Activated CD4-positive, alpha-beta memory T cell treated with anti-CD3 and anti-CD28 coated beads for 36 hours (primary cell): ENCODE measurements around the gene HOXA7. TPM values are rescaled to one million over a fixed set of nuclear protein-coding genes. Genes with fewer than 3 reads are reported as not detected.
A peak's percentile ranks its signal among the peaks of the same experiment; 100 is the strongest.

ENCODE experiments used
- CTCF ChIA-PET: fragments of 350-600 bp; sonication (Branson Sonifier 250); formaldehyde crosslinking; loops from one replicate; lab custom pipeline; 2021; ENCODE audit warnings: antibody characterized with exemption, inconsistent platforms; lab: Charles Lee
- POLR2A ChIA-PET: fragments of 350-600 bp; sonication (Branson Sonifier 250); formaldehyde crosslinking; loops from one replicate; lab custom pipeline; 2021; ENCODE audit warnings: antibody characterized with exemption; lab: Charles Lee
- DNase-seq: peaks from one replicate; pipeline ENCODE4 v3.0.0-alpha.2; 2020
- H3K27ac Mint-ChIP-seq: one replicate; pipeline ENCODE4 v1.8.0; 2021; ENCODE audit warnings: mixed read lengths
- H3K27me3 Mint-ChIP-seq: one replicate; pipeline ENCODE4 v1.8.0; 2021; ENCODE audit warnings: mixed read lengths
- H3K36me3 Mint-ChIP-seq: one replicate; pipeline ENCODE4 v1.8.0; 2021; ENCODE audit warnings: mixed read lengths
- H3K4me1 Mint-ChIP-seq: one replicate; pipeline ENCODE4 v1.8.0; 2021; ENCODE audit warnings: low read depth, mixed read lengths
- H3K4me3 Mint-ChIP-seq: one replicate; pipeline ENCODE4 v1.8.0; 2021; ENCODE audit warnings: mild to moderate bottlenecking, mixed read lengths
- H3K9me3 Mint-ChIP-seq: one replicate; pipeline ENCODE4 v1.8.0; 2021; ENCODE audit warnings: mixed read lengths
- intact Hi-C: fragments of 100-400 bp; cut with micrococcal nuclease; formaldehyde crosslinking; loops from one replicate; pipeline ENCODE4 v1.15.1; 2023
- total RNA-seq, 2 experiments: library from RNA; stranded (reverse); gene quantifications; one replicate each; pipeline ENCODE4 v1.2.3, GENCODE V29; 2021

The HOXA7 gene
- total RNA-seq, 2 experiments from 2014 or later, result not detected

DNA sequence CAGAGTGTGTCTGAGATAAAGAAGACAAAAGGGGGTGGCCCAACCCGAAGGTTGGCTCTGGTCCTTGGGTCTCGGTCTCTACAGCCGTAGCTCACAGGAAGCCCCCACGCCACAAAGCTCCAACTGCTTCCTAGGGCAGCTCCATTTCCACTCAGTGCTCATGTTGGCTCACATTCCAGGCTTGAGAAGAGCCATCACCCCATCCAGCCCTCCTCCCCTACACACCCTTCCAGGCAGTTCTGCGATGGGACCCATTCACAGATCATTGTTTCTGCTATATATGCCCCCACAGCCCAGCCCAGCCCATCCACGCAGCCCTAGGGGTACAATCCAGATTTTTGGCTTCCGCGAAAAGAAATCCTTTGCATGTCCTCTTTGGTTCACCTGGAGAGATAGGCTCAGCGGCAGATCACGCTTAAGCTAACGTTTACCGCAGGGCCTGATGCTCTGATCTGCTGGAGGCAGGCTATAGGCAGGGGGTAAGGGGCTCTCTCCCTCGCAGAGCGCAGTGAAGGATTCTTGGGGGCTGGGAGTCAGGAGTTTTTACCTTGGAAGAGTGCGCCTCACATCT, 34.8 kb upstream of the HOXA7 start:
- DNase-seq, result peak; percentile 6
- no peaks in the 10 kb centered on the region for H3K9me3 Mint-ChIP-seq
- intact Hi-C loops, result no loop called here
- peaks cover 38% of the 10 kb centered on the region for H3K4me1 Mint-ChIP-seq
- H3K27me3 Mint-ChIP-seq, result peaks cover 79% of the 10 kb centered on the region
- no peak overlapping the region for H3K27ac Mint-ChIP-seq
- no peaks in the 10 kb centered on the region for H3K36me3 Mint-ChIP-seq
- POLR2A ChIA-PET, result no interaction called here
- CTCF ChIA-PET, result interaction anchor here (1.0 to 3.5 kb wide), 3 partner anchors 8 to 40 kb away, joined by 3 to 15 read pairs (median 7); no protein-coding TSS in a partner anchor
- no peak overlapping the region for H3K4me3 Mint-ChIP-seq

DNA sequence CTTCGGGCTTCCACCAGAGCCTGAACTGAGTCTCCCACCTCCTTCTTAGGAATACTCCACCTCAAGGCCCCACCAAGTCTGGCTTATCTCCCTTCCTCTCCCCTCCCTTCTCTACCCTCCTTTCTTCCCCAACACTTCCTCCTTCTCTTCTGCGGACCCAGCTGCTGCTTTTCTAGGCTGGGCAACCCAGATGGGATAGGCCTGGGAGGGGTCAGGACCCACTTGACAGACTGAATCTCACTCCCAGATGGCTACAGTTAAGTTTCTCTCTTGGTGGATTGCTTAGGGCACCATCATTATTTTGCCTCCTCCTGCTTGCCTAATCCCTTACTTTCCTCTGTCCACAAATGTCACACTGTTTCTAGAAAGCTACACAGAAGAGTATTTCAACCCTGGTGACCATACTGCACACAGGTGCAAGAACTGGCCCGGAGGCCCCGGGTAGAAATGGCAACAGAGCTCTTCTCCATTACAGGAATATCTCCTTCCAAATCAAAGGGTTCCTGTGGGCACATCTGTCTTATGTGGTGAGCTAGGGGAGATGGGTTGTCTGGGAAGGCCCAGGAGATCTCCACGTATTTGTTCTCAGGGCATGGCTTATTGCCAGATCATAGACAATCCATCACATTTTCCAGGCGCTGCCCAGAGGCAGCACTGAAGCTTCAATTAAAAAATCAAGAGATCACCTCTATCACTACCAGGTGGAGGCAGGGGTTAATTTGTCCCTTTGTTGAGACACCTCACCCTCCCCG, 33.7 kb upstream of the HOXA7 start:
- DNase-seq, result peak; percentile 1
- peaks cover 84% of the 10 kb centered on the region for H3K27me3 Mint-ChIP-seq
- ChIA-PET CTCF (interaction anchor here (0.6 to 3.5 kb wide), 4 partner anchors 9 to 39 kb away, joined by 3 to 15 read pairs (median 5); no protein-coding TSS in a partner anchor), POLR2A (no interaction called here)
- intact Hi-C loops, result loop anchor here (1.0 to 5.0 kb wide), 3 partner anchors 10 to 1328 kb away; partner anchors contain the start of genes HOXA13 and HOXA3
- peaks cover 49% of the 10 kb centered on the region for H3K4me1 Mint-ChIP-seq
- H3K27ac Mint-ChIP-seq, result no peak overlapping the region
- no peak overlapping the region for H3K4me3 Mint-ChIP-seq
- no peaks in the 10 kb centered on the region for H3K36me3 Mint-ChIP-seq
- no peaks in the 10 kb centered on the region for H3K9me3 Mint-ChIP-seq

DNA sequence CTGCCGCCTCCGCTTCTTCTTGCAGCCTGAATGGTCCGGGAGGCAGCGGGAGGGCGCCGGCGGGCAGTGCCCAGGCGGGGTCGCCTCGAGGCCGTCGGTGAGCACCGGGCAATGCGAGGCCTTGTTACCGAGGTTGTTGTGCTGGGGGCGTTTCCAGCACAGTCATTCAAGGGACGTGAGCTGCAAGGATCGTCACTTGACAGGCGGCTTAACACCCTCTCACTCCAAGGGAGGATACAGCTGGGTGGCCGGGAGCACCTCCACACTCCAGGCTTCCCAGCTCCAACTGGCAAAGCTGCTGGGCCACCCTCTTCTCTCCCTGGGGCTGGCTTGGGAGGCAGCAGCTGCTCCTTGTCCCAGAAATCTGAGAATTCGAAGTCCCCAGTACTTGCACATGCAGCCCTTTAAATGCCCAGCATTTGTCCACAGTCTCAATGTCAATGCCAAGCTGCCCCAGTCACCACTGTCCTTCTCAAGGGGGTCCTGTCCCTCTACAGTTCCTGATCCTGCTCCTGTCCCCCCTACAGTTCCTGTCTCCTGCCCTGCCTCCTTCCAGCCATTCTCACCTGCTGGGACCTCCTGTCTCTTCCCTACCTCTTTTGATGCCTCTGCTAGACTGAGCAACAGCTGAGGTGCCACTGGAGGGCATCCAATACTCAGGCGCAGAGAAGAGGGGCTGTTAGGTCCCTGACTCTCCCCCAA, 33.0 kb upstream of the HOXA7 start:
- POLR2A ChIA-PET, result no interaction called here

DNA sequence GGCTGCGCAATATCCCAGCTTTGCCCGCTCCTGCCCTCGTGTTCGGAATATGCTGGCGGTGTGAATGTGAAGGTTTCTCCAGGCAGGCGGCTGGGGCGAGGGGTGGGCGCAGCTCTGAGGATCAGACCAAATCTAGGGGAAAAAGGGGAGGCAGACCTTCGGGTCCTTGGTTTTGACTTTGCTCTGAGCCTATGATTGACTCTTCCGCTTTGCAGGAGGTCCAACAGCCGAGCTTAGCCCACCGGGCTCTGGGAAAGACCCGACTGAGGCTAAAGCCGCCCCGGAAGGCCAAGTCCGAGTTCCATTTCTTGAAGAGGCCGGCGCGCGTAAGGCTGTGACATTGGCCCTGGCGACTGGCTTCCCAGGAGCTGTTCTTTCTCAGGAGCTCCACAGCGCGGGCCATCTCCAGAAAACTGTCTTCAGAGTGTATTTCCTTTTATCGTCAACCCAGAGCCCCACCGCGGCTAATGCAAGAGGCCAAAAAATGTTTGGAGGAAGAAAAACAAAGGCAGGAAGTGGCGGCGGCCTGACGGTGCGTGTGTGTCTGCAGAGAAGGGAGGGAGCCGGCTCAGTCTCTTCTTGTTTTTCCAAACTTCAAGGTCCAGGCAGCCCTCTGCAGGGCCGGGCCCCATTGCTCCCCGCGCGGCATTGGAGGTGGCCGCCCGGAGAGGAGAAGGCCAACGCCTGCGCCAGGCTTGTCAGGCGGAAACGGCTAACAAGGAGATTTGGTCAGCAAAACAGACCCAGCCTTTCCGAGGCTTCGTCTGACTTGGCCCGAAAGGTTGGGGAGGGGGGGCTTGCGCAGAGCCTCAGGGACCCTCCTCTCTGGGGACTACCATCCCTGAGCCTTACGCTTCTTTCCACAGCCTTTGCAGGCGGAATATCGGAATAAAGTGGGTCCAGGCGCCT, 32.2 kb upstream of the HOXA7 start:
- ChIA-PET POLR2A (no interaction called here), CTCF (no interaction called here)
- Mint-ChIP-seq H3K27ac (no peak overlapping the region), H3K9me3 (no peaks in the 10 kb centered on the region), H3K36me3 (peaks cover 4% of the 10 kb centered on the region), H3K4me3 (peak overlapping the region; percentile 55), H3K27me3 (peaks cover 83% of the 10 kb centered on the region), H3K4me1 (peaks cover 55% of the 10 kb centered on the region)
- DNase-seq, result peak; percentile 48
- intact Hi-C loops, result loop anchor here (1.0 to 5.0 kb wide), 3 partner anchors 12 to 1326 kb away; partner anchors contain the start of genes HOXA13 and HOXA3

More for the DNA sequence above, 33.0 kb upstream of the HOXA7 start:
- Mint-ChIP-seq H3K27me3 (peaks cover 84% of the 10 kb centered on the region), H3K36me3 (peaks cover 4% of the 10 kb centered on the region), H3K27ac (no peak overlapping the region), H3K9me3 (no peaks in the 10 kb centered on the region), H3K4me3 (no peak overlapping the region), H3K4me1 (peaks cover 55% of the 10 kb centered on the region)
- CTCF ChIA-PET, result interaction anchor here (2.5 kb wide), 1 partner anchor 39 kb away, joined by 7 read pairs; no protein-coding TSS in a partner anchor
- intact Hi-C loops, result loop anchor here (1.0 to 5.0 kb wide), 3 partner anchors 11 to 1327 kb away; partner anchors contain the start of genes HOXA13 and HOXA3
- DNase-seq, result peak; percentile 9

DNA sequence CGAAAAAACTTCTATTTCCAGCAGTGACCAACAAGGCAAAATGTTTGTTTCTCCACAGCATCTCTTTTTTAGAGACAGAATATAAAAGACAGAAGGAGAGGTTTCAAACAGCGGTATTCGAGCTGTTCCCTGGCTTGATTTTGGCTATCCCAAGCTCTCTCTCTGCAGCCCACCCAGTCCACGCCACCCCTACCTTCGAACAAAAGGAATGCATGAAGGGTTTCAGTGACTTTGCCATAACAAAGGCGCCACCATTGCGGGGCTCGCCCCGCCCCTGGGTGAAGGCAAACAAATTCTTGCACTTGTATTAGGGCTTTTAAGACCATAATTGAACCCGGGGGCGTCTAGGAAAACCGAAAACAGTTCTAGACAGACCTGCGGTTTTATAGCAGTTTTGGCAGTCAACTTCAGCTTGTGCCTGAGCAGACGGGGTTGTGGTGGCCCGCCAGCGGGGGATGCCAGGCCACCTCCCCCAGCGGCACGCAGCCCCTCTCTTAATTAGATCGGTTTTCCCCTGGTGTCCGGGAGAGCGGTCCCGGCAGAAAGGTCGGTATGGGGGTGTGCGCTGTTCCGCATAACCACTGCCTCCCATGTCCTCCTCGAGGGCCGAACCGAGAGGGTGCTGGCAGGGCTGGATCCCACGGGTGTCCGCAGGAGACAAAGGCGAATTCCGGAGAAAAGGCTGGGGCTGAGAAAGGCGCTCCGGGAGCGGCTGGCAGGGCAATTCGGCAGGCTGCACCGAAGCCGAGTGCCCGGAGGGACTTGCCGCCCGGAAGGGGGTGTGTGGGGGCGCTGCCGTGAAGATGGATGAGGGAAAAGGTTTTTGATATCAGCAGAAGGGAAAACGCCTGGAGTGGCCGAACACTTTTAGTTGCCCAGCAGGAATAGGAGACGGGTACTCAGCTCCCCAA, 31.3 kb upstream of the HOXA7 start:
- Mint-ChIP-seq H3K4me3 (peak overlapping the region; percentile 55), H3K36me3 (peaks cover 4% of the 10 kb centered on the region), H3K27me3 (peaks cover 83% of the 10 kb centered on the region), H3K27ac (no peak overlapping the region), H3K9me3 (no peaks in the 10 kb centered on the region), H3K4me1 (peaks cover 51% of the 10 kb centered on the region)
- DNase-seq, result peak; percentile 10
- POLR2A ChIA-PET, result no interaction called here
- intact Hi-C loops, result loop anchor here (5.0 kb wide), 2 partner anchors 35 to 1325 kb away; partner anchors contain the start of gene HOXA3
- CTCF ChIA-PET, result interaction anchor here (0.9 to 6.5 kb wide), 6 partner anchors 7 to 55 kb away, joined by 3 to 45 read pairs (median 5); partner anchors contain the start of genes EVX1 and HOXA13

DNA sequence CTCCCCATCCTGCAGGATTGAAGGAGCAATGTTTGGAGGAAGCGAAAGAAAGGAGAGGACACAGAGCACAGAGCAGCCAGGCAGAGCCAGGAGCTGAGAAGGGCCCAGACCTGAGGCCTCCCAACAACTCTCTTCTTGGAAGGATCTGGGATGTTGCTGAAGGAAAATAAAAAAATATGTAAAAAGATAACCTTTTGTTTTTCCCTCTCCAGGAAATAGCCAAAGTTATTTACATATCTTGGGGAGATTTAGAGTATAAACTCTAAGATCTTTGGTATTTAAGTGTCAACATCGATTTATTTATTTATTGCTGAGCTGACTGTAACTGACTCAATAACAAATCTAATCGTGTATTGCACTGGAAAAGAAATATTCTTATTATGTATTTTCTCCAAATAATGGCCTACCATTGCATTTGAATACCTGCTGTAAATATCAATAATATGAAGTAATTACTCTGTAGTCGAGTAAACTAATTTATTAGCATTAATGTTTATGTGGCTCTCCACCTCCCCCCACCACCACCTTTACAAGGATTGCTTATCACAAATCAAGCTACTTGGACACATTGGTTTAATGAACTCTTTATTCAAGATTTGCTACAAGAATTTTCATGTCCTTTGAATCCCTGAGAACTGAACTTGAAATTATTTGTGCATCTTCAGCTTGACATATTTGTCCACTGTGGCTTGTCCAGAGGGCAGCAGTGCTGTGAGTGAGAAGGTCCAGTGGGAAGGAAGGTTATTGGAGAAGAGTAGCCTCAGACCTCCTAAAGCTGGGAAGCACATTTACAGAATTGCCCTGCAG, 30.4 kb upstream of the HOXA7 start:
- intact Hi-C loops, result loop anchor here (5.0 kb wide), 2 partner anchors 35 to 1325 kb away; partner anchors contain the start of gene HOXA3
- H3K4me3 Mint-ChIP-seq, result no peak overlapping the region

DNA sequence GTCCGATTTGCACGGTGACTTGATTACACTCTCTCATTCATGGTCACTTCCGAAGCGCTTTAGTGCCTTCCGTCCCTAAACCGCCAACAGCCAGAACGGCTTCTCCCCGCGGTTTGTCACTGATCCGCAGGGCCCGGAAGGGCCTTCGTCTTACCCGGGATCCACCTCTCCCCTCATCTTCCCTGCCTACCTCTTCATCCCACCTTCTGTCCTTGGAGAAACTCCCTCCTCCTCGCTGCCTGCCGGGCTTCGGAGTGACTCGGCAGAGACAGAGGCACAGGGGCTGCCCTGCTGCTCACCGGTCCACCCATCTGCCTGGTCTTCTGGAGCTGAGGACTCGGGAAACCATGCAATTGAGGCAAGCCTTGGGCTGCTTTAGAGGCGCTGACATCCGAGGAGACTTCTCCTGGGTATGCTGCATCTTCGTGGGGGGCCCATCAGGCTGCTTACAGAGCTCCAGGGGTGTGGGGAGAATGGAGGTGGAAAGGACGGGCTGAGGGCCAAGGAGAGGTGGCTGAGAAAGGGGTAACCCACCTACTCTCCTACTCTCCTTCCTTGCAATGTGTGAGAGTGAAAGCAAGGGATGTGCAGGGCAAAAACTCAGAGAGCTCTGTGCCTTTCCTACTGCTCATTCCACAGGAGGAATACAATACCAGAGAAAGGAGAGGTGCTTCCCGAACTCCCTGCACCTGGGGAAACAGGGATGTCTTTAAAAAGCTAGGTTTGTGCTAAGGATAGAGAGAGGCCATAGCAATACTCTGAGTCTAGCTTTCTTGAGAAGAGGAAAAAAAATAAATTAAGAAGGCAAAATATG, 29.6 kb upstream of the HOXA7 start:
- peaks cover 46% of the 10 kb centered on the region for H3K4me1 Mint-ChIP-seq
- H3K4me3 Mint-ChIP-seq, result peak overlapping the region; percentile 57
- peak overlapping the region; percentile 19 for H3K27ac Mint-ChIP-seq
- H3K9me3 Mint-ChIP-seq, result no peaks in the 10 kb centered on the region
- H3K36me3 Mint-ChIP-seq, result peaks cover 4% of the 10 kb centered on the region
- ChIA-PET CTCF (interaction anchor here (0.8 to 6.5 kb wide), 7 partner anchors 9 to 36 kb away, joined by 3 to 45 read pairs (median 4); partner anchors contain the start of gene HOXA13), POLR2A (no interaction called here)
- H3K27me3 Mint-ChIP-seq, result peaks cover 79% of the 10 kb centered on the region
- intact Hi-C loops, result loop anchor here (1.0 to 5.0 kb wide), 4 partner anchors 13 to 1324 kb away; partner anchors contain the start of gene HOXA3
- DNase-seq, result peak; percentile 9

More for the DNA sequence above, 30.4 kb upstream of the HOXA7 start:
- H3K27ac Mint-ChIP-seq, result no peak overlapping the region
- DNase-seq, result peak; percentile 3
- no peaks in the 10 kb centered on the region for H3K9me3 Mint-ChIP-seq
- peaks cover 4% of the 10 kb centered on the region for H3K36me3 Mint-ChIP-seq
- H3K27me3 Mint-ChIP-seq, result peaks cover 80% of the 10 kb centered on the region
- POLR2A ChIA-PET, result no interaction called here
- H3K4me1 Mint-ChIP-seq, result peaks cover 46% of the 10 kb centered on the region
- CTCF ChIA-PET, result interaction anchor here (0.8 to 6.5 kb wide), 8 partner anchors 8 to 56 kb away, joined by 3 to 45 read pairs (median 4); partner anchors contain the start of genes EVX1 and HOXA13

DNA sequence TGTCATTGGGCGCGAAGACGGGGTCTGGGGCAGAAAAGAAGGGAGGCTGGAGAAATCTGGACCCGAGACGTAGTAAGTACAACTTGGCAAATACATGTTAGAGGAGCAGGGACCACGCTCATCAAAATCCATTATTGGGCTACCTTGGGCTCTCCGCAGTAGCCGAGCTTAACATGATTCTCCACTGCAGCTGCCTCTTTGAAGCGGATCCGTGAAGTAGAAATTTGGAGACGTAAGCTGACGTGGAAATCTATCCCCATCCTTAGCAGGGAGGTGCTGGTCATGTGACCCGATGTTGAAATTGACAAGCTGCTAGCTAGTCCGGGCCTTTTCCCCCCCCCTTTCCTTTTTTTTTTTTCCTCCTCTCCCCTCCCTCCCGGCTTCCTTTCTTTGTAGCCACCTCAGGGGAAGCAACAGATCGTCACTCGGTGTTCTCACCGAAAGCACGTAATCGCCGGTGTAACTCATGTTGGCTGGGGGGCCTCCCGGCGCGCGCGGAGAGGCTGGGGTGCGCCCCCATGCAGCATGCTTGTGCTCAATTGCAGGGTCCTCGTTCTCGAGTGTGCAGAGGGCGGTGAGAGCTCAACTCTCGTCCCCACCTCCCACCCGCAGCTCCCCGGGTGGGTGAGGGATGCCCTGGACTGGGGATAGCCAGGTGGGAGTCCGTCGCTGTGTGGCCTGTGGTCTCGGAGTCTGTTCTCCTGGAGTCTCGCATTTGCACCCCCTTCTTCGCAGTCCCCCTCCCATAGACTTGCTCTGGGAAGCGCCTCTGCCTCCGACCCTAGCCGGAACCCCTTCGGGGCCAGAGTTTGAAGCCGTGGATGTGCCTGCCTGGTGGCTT, 28.8 kb upstream of the HOXA7 start, which contains the start of gene HOXA11:
HOXA11 (minus strand) TSS at position 220 of the 841 bp plus-strand sequence; CDS start at position 132, 88 bp downstream.
- CTCF ChIA-PET, result interaction anchor here (1.0 to 6.5 kb wide), 3 partner anchors 9 to 24 kb away, joined by 4 to 45 read pairs (median 4); no protein-coding TSS in a partner anchor
- peaks cover 46% of the 10 kb centered on the region for H3K4me1 Mint-ChIP-seq
- H3K9me3 Mint-ChIP-seq, result no peaks in the 10 kb centered on the region
- POLR2A ChIA-PET, result no interaction called here
- H3K4me3 Mint-ChIP-seq, result peak within 1 kb of the TSS; percentile 57
- H3K27ac Mint-ChIP-seq, result peak within 1 kb of the TSS; percentile 24
- intact Hi-C loops, result loop anchor here (1.0 to 5.0 kb wide), 4 partner anchors 12 to 1323 kb away; partner anchors contain the start of gene HOXA3
- H3K27me3 Mint-ChIP-seq, result peaks cover 75% of the 10 kb centered on the region
- peaks cover 4% of the 10 kb centered on the region for H3K36me3 Mint-ChIP-seq
- peak; percentile 18 for DNase-seq
